GM18861 (cell line): Measurements from ENCODE around the gene KCNG3.

ENCODE experiments used
- ATAC-seq: cut with Tn5 transposase; IDR thresholded peaks from one replicate; pipeline ENCODE4 v1.9.1; 2021; ENCODE audit not compliant: unreplicated experiment

The KCNG3 gene

GRCh38 chr2:42493468-42494354, at the start of gene KCNG3:
Gene KCNG3, minus strand, starts transcription at chr2:42493982. Its CDS starts 481 bp downstream, at chr2:42493501.
- no peak for ATAC-seq

GRCh38 chr2:42542871-42543270, 49.1 kb upstream of the KCNG3 start:
- ATAC-seq = no peak

- ATAC-seq = no peak
These were observed 43.7 kb upstream of the KCNG3 start for GRCh38 chr2:42537493-42537892.

GRCh38 chr2:42532397-42532796, 38.6 kb upstream of the KCNG3 start:
- ATAC-seq = no peak

- no peak for ATAC-seq
These were observed 29.6 kb upstream of the KCNG3 start for GRCh38 chr2:42523341-42523740.

- no peak for ATAC-seq
These were observed 28.3 kb upstream of the KCNG3 start for GRCh38 chr2:42522035-42522434.

- ATAC-seq = no peak
These were observed 25.8 kb upstream of the KCNG3 start for GRCh38 chr2:42519624-42520023.

GRCh38 chr2:42516418-42516901, 22.7 kb upstream of the KCNG3 start:
- ATAC-seq = no peak

GRCh38 chr2:42513252-42513918, 19.6 kb upstream of the KCNG3 start:
- ATAC-seq = no peak

GRCh38 chr2:42510608-42511243, 16.9 kb upstream of the KCNG3 start:
- ATAC-seq = no peak

GRCh38 chr2:42510191-42510590, 16.4 kb upstream of the KCNG3 start:
- no peak for ATAC-seq

GRCh38 chr2:42504364-42505230, 10.8 kb upstream of the KCNG3 start:
- no peak for ATAC-seq

- ATAC-seq = no peak
These were observed 9.5 kb upstream of the KCNG3 start for GRCh38 chr2:42503291-42503690.

GRCh38 chr2:42498497-42498896, 4.7 kb upstream of the KCNG3 start:
- ATAC-seq = no peak

- no peak for ATAC-seq
These were observed 1.8 kb upstream of the KCNG3 start for GRCh38 chr2:42495611-42496010.

- peak; percentile 6 for ATAC-seq
These were observed 1.4 kb upstream of the KCNG3 start for GRCh38 chr2:42495234-42495581.

GRCh38 chr2:42494355-42495233, 812 bp upstream of the KCNG3 start:
- peak; percentile 55 for ATAC-seq

GRCh38 chr2:42492691-42493467, 903 bp downstream of the KCNG3 start:
- ATAC-seq = no peak

GRCh38 chr2:42488297-42488696, 5.5 kb downstream of the KCNG3 start:
- no peak for ATAC-seq
